ENCODE results near the gene TMEM150C. TPM values are rescaled to one million over a fixed set of nuclear protein-coding genes. Genes with fewer than 3 reads are reported as not detected.

TMEM150C gene
- total RNA-seq, 2 experiments from 2014 or later, result not detected

DNA sequence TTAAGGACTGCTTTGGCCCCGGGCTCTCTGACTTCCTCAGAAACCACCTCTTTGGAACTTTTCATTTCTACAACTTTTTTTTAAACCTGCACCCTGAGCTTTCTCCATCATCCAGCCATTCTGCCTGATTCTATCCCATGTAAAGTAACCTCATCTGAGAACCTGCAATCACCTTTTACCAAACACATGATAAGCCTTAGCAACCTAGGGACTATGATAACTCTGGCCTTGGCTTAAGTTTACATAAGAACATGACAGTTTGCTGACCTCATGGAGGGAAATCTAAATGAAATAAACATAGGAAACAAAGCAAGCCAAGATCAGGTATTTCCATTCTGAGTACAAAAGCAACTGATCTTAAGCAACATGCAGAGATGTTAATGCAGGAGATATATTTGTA lies 15.7 kb upstream of the TMEM150C start:
- no peaks in the 10 kb centered on the region for H3K4me1 Mint-ChIP-seq (ENCODE audit: low read depth)
- no peak for DNase-seq
- H3K27ac Mint-ChIP-seq, result no peak overlapping the region
- H3K27me3 Mint-ChIP-seq, result peaks cover 2% of the 10 kb centered on the region
- ATAC-seq, result no peak
- H3K9me3 Mint-ChIP-seq, result no peaks in the 10 kb centered on the region
- H3K36me3 Mint-ChIP-seq (ENCODE audit: low read depth), result no peaks in the 10 kb centered on the region
- CTCF ChIA-PET, result no interaction called here
- no peak overlapping the region for H3K4me3 Mint-ChIP-seq
- POLR2A ChIA-PET, result interaction anchor here (1.0 kb wide), 1 partner anchor 54 kb away, joined by 3 read pairs; no protein-coding TSS in a partner anchor
- TF ChIP-seq, protein P1, sequence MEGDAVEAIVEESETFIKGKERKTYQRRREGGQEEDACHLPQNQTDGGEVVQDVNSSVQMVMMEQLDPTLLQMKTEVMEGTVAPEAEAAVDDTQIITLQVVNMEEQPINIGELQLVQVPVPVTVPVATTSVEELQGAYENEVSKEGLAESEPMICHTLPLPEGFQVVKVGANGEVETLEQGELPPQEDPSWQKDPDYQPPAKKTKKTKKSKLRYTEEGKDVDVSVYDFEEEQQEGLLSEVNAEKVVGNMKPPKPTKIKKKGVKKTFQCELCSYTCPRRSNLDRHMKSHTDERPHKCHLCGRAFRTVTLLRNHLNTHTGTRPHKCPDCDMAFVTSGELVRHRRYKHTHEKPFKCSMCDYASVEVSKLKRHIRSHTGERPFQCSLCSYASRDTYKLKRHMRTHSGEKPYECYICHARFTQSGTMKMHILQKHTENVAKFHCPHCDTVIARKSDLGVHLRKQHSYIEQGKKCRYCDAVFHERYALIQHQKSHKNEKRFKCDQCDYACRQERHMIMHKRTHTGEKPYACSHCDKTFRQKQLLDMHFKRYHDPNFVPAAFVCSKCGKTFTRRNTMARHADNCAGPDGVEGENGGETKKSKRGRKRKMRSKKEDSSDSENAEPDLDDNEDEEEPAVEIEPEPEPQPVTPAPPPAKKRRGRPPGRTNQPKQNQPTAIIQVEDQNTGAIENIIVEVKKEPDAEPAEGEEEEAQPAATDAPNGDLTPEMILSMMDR (IDR thresholded peaks at IDR 0.05), result no peak
- intact Hi-C loops (cut with micrococcal nuclease), result no loop called here

DNA sequence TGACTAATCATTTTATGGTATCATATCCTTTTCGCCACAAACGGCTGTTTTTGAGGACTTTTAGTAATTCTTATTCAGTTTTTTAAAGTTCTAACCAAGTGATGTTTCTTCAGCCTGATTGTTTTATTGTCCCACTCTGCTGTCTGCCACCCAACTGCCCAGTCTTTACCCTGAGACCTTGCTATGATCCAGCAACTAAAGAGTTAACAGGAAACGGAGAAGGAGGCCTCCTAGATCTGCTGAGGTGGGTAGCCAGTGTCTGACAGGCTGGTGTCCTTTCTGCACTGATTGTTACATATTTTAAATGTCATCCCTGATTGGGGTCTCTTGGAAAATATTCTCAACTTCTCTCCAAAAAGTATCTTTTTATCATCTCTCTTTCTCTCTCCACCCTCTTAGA lies 7.9 kb upstream of the TMEM150C start:
- CTCF ChIA-PET, result interaction anchor here (1.3 kb wide), 1 partner anchor 169 kb away, joined by 3 read pairs; no protein-coding TSS in a partner anchor
- H3K27ac Mint-ChIP-seq, result no peak overlapping the region

DNA sequence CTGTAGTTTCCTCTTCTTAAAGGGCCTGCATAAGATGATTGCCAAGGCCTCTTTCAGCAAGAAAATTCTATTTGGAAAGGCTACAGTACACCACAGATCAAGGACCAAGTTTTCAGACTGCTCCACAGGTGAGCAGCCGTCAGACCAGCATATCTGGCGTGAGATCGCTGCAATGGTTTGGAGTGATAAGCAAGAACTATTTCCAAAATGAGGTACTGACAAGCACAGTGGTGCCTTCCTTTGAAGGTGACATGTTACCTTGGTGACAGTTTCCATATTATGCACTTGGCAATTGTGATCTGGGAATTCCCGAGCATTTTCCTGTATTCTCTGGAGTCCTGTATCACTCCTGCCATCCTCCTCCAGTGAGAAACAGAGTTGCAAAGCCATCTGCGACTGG lies 7.3 kb upstream of the TMEM150C start:
- H3K27ac Mint-ChIP-seq, result no peak overlapping the region
- ChIA-PET POLR2A (no interaction called here), CTCF (no interaction called here)
- H3K4me1 Mint-ChIP-seq (ENCODE audit: low read depth), result no peaks in the 10 kb centered on the region
- no peaks in the 10 kb centered on the region for H3K36me3 Mint-ChIP-seq (ENCODE audit: low read depth)
- DNase-seq, result no peak
- no peak overlapping the region for H3K4me3 Mint-ChIP-seq
- H3K27me3 Mint-ChIP-seq, result peaks cover 8% of the 10 kb centered on the region
- TF ChIP-seq, protein P1 (IDR thresholded peaks at IDR 0.05), result no peak
- intact Hi-C loops (cut with micrococcal nuclease), result no loop called here
- no peak for ATAC-seq
- H3K9me3 Mint-ChIP-seq, result no peaks in the 10 kb centered on the region

More for the DNA sequence above, 7.9 kb upstream of the TMEM150C start:
- POLR2A ChIA-PET, result no interaction called here
- TF ChIP-seq, protein P1 (IDR thresholded peaks at IDR 0.05), result no peak
- DNase-seq (no peak), ATAC-seq (no peak)
- Mint-ChIP-seq H3K27me3 (peaks cover 7% of the 10 kb centered on the region), H3K36me3 (ENCODE audit: low read depth) (no peaks in the 10 kb centered on the region), H3K4me3 (no peak overlapping the region), H3K9me3 (no peaks in the 10 kb centered on the region), H3K4me1 (ENCODE audit: low read depth) (no peaks in the 10 kb centered on the region)
- intact Hi-C loops (cut with micrococcal nuclease), result no loop called here

DNA sequence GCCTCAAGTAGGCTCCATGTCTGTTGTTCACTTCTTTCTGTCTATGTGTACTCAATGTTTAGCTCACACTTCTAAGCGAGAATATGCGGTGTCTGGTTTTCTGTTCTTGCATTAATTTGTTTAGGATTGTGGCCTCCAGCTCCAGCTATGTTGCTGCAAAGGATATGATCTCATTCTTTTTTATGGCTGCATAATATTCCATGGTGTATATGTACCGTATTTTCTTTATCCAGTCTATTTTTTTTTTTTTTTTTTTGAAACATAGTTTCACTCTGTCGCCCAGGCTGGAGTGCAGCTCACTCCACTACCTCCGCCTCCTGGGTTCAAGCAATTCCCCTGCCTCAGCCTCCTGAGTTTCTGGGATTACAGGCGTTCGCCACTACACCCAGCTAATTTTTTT lies 5.7 kb upstream of the TMEM150C start:
- DNase-seq, result no peak
- ChIA-PET POLR2A (no interaction called here), CTCF (no interaction called here)
- TF ChIP-seq, protein P1 (IDR thresholded peaks at IDR 0.05), result no peak
- no peak for ATAC-seq
- intact Hi-C loops (cut with micrococcal nuclease), result no loop called here
- no peaks in the 10 kb centered on the region for H3K36me3 Mint-ChIP-seq (ENCODE audit: low read depth)
- H3K4me3 Mint-ChIP-seq, result no peak overlapping the region
- H3K27me3 Mint-ChIP-seq, result peaks cover 18% of the 10 kb centered on the region
- H3K9me3 Mint-ChIP-seq, result no peaks in the 10 kb centered on the region
- peaks cover 2% of the 10 kb centered on the region for H3K4me1 Mint-ChIP-seq (ENCODE audit: low read depth)
- H3K27ac Mint-ChIP-seq, result no peak overlapping the region

DNA sequence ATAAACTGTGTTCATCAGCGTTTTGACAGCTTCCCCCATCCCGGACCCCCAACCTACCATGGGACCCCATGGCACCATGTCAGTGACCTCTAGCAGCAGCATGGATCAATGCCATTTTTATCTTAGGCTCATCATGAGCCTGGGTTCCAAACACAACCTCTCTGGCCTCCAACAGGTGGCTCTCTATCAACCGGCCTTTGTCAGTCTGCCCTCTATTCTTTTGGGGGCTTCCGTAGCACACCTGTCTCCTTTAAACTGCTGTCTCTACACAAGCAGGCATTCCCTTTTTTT lies 721 bp upstream of the TMEM150C start:
- no peak for ATAC-seq
- intact Hi-C loops (cut with micrococcal nuclease), result no loop called here
- no peak overlapping the region for H3K27ac Mint-ChIP-seq
- peaks cover 42% of the 10 kb centered on the region for H3K27me3 Mint-ChIP-seq
- CTCF ChIA-PET, result no interaction called here
- H3K4me1 Mint-ChIP-seq (ENCODE audit: low read depth), result peaks cover 13% of the 10 kb centered on the region
- H3K9me3 Mint-ChIP-seq, result no peaks in the 10 kb centered on the region
- H3K36me3 Mint-ChIP-seq (ENCODE audit: low read depth), result no peaks in the 10 kb centered on the region
- POLR2A ChIA-PET, result no interaction called here
- no peak for DNase-seq
- peak overlapping the region; percentile 65 for H3K4me3 Mint-ChIP-seq
- TF ChIP-seq, protein P1 (IDR thresholded peaks at IDR 0.05), result no peak

Data from activated CD8-positive, alpha-beta T cell treated with anti-CD3 and anti-CD28 coated beads for 36 hours (primary cell).